Measurements from ENCODE around the gene PLEKHG5. TPM values are rescaled to one million over a fixed set of nuclear protein-coding genes. Genes with fewer than 3 reads are reported as not detected.

Gene PLEKHG5
- total and polyA plus RNA-seq, 10 of the 15 experiments (the other 5 are each of a cell fraction or from before 2014, with no cell fraction given), result 0.04 to 1.1 (median 0.18) TPM; not detected in 1

- TF ChIP-seq CEBPZ (IDR thresholded peaks at IDR 0.05; ENCODE audit: low read depth, low read length) (no peak), ZBED1 (IDR thresholded peaks at IDR 0.05; ENCODE audit: borderline replicate concordance) (no peak), KAT2A (conservative IDR thresholded peaks at IDR 0.05; ENCODE audit: control insufficient read depth, low read depth, low read length) (no peak), IRF5 (IDR thresholded peaks at IDR 0.05; ENCODE audit: borderline replicate concordance) (no peak), TBL1XR1 (IDR thresholded peaks at IDR 0.05; ENCODE audit: low read depth, low read length) (no peak), ATF3 (IDR thresholded peaks at IDR 0.05; ENCODE audit: borderline replicate concordance, extremely low read depth, low read depth, low read length) (no peak), ZZZ3 (IDR thresholded peaks at IDR 0.05; ENCODE audit: control insufficient read depth, insufficient read length, low read depth) (no peak)
Measured at GRCh38 chr1:6491966-6492365, 499 bp upstream of the PLEKHG5 start (continued).

Measured in GM12878 (cell line).